NCI-H2227 treated with DMSO at 0.1 percent for 48 hours (cell line): Measurements from ENCODE around the gene MAP3K8.

Experiments
- DNase-seq: peaks from one replicate; lab custom pipeline; 2025; lab: John Stamatoyannopoulos, UW

MAP3K8 gene

DNA sequence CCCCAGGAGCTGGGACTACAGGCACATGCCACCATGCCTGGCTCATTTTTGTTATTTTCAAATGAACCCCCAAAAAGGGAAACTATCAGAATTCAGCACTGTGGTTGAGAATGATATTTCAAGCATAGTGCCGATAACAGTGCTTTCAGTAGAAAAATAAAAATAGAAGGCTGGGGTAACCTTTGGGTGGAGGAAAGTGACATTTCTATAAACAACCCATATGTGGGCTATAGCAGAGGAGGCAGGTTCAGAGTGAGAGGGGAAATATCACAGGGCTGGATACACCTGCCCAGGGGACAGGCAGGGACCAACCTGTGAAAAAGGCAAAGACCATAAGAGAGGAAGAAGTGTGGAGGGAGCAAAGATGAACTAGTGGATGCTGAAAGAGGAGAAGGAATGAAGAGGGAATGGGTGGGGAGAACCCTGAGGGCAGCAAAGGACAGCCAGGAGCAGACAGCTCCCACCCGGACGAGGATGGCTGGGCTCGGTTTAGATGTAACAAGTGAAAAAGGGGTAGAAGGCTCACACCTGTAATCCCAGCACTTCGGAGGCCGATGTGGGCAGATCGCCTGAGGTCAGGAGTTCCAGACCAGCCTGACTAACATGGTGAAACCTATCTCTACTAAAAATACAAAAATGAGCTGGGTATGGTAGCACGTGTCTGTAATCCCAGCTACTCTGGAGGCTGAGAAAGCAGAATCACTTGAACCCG, 56.5 kb downstream of the MAP3K8 start:
- no peak for DNase-seq

DNA sequence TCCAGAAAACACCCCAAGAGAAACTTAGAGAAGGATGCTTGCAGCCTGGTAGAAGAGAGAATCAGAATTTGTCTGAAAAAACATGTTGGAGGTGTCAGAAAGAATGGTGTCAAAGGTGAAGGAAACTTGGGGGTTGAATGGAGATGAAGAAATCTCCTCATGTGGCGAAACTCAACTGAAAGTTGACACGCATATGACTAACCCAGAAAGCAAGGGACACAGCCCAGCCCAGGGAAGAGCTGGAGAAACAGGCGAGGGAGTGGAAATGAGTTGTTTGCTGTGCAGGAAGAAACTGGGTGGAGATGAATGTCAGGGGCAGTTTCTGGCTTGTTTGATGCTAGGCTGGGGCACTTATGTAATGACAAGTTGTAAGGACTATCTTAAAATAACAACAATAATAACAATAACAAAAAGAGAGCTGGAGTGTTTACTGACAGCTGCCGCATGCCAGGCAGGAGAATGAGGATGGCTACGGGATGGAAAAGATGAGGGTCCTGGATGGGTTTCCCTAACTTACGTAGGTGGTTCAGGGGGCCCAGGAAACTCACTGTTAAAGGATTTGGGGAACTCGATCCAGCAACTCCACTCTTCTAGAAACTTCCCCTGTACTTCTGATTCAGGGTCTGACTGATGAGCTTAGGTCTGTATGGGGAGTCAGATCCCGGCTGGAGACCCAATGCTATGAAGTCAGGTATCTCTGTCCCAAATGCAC, 57.4 kb downstream of the MAP3K8 start:
- no peak for DNase-seq

DNA sequence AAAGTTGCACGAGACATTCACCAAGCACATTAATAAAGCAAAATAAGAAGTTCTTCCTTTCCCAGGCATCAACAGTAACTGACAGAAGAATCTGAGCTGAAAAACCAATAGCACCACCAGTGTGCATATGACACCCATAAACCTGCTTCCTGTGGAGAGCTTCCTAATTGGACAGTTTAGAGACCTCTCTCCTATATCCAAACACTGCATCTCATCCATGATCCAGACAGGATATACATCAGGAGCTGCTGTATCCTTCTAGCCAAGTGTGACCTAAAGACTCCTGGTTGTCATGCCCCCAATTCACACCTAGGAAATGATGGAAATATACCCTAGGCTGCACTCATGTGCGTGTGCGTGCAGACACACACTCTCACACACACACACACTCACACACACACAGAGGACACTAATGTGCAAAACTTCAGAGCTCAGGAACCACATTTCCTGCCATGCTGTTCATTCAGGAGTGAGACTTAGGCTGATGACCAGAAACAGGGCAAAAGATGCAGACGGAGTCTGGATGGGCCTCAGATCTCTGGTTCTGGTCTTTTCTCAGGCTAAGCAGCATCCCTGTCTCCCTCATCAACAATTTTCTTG, 58.0 kb downstream of the MAP3K8 start:
- DNase-seq, result no peak

DNA sequence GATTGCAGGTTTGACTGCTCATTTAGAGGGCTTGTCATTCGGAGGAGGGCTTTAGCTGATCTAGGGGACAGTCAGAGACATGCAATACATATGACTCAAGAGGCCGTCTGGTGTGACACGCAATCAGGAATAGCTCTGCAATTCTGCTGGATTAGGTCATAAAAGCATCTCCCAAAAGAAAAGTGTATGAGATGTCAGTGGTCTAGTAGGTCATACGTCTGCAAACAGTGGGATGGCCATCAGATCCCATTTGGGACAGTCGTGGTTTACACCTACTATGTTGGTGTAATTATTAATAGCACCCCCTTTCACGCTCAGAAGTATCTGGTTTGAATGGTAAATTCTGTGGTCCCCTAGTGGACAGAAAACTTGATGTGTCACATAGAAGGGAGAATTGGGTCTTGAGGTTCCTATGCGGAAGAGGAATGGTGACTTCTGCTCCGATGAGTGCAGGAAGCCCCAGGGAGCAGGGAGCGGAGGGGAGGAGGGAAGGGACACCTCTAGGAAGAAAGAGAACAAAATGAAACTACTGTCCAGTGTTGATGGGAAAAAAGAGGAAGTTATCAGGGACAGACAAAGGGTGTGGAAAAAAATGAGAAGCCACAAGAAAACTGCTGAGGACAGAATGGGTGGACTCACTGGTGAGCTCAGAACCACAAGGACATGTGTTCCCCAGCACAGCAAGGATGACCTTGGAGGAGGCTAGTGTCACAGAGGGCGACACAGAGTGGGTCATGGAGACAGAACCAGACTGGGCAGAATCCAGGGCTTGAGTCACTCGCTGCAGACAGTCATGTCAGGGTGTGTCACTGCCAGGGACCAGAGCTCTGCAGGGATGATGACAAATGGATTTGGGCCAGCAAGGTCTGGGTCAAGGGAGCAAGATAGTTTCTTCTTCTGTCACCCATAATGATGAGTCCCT, 59.9 kb downstream of the MAP3K8 start:
- DNase-seq, result no peak

DNA sequence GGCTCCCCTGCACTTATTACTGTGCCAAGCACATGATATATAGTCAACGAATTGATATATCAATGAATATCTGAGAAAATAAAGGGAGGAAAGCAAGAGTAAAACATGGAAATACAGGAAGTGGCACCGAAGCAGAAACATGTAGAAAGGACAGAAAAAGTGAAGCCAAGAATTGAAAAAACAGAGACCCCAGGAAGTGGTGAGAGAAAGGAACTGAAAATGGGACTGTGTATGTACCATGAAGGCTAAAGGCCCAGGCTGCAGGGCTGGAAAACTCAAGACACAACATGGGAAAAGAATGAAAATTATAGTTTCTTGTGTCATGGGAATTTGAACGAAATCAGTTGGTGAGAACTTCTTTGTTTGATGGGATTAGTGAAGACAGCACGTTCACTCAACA, 60.6 kb downstream of the MAP3K8 start:
- DNase-seq, result no peak

DNA sequence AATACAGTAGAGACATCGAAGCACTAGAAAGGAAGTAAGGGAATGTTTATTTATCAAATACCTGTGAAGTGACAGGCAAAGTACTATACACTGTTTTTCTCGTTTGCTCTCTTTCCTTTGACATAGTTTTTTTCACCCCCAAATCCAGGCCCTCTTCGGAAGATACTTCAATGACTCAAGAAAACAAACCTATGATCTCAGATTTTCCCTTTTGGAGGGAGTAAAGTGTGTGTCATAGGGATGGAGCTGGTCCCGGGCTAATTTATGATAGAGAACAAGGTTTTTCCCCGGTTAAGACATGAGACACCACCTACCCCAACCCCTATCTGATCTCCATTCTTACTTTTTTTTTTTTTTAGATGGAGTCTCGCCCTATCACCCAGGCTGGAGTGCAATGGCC, 61.7 kb downstream of the MAP3K8 start:
- DNase-seq, result no peak

DNA sequence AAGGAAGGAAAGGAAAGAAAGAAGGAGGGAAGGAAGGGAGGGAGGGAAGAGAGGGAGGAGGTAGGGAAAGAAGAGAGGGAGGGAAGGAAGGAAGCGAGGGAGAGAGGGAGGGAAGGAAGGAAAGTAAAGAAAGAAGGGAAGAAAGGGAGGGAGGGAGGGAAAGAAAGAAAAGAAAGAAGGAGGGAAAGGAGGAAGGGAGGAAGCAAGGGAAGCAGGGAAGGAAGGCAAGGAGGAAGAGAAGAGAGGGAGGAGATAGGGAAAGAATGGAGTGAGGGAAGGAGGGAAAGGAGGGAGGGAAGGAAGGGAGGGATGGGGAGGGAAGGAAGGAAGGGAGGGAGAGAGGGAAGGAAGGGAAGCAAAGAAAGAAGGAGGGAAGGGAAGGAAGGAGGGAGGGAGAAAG, 65.8 kb downstream of the MAP3K8 start:
- DNase-seq, result no peak

DNA sequence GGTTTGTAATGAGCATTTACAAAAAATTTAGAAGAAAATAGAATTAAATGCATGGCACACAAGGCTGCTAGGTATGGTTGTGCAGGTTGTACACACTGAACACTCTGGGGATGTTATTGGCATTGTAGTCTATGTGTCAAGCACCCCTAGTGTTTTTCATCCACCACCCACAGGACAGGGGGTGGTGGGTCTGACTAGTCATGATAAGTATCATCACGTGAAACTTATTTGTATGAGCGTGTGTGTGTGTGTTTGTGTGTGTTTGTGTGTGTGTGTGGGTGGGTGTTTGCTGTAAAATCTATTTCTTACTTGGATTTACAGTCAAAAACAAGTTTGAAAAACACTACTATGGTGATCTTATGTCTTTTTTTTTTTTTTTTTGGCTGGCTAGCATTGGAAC, 66.5 kb downstream of the MAP3K8 start:
- DNase-seq, result no peak

DNA sequence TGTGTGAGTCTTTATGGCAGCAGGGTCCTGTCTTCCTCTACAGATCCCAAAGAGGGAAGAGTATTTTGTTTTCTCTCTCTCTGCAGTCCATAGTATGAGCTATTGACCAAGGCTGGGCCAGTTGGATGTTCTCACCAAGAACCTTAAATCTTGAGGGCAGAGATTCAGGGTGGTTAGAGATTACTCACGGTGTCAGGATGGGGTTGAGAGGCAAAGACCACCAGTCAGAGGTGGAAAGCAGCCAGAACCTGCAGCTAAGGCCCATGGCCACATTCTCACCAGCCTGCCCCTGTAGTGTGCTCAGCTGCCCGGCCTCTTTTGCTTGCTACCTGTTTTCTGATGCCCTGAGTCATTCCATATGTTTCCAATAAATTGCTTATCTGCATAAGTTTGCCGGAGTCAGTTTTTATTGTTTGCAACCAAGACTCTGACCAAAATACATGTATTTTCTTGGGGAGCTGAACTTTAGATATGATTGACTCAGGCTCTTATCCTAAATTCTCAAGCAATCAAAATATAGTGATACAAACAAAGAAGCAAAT, 67.0 kb downstream of the MAP3K8 start:
- DNase-seq, result no peak

DNA sequence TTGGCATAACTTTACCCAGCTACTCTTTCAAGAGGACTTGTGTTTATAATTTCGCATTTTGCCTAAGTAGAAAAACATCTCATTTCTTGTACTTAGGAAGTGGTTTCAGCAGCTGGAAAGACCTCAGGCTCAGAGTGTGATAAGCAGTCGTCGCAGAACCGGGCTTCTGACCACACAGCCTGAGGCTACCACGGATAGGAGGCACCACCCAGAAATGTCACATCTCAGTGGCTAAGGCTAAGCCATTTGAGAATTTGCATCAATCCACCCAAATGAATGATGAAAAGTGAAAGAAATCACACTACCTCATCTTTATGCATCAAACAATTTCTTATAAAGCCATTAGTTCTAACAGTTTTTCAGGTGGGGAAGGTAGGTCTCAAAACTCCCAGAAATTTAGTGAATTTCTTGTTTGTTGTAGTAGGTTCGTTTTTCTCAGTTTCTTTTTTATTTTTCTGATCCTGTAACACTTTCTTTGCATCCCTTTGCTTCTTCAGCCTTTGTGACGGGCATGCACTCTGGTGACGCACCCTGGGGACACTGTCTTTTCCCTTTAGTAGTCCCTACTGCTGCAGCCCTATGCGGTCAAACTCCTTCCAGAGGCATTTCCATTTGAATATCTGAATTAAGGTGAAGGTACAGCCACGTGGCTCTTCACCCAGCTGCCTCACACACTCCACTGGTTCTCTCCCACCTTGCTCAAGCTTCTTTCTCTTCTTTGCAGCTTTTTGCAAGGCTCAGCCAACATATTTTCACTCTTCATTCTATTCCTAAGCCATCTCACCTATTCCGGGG, 68.5 kb downstream of the MAP3K8 start:
- no peak for DNase-seq

DNA sequence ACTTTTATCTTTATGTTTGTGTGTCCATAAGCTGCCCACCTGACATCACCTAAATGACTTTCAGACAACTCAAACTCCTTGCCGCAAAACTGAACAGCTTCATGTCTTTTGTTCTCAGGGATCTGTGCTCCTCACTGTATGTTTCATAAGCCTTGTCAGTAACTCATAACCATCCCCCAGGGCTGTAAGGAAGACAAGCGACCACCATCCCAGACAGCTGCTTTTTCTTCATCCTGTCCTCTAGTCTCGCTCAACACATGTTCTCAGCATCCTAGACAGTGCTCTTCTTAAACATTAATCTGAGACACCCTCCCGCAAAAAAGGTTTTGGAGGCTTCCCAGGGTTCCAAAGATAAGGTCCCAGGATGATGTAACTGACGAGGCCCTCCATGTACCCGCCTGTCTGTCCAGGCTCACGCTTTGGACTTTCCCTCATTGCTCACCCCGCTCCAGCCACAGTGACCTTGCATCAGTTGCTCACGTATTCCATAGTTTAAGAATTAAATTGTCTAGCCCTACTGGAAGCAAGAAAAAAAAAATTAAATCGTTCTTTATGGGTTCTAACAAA, 69.8 kb downstream of the MAP3K8 start:
- no peak for DNase-seq

DNA sequence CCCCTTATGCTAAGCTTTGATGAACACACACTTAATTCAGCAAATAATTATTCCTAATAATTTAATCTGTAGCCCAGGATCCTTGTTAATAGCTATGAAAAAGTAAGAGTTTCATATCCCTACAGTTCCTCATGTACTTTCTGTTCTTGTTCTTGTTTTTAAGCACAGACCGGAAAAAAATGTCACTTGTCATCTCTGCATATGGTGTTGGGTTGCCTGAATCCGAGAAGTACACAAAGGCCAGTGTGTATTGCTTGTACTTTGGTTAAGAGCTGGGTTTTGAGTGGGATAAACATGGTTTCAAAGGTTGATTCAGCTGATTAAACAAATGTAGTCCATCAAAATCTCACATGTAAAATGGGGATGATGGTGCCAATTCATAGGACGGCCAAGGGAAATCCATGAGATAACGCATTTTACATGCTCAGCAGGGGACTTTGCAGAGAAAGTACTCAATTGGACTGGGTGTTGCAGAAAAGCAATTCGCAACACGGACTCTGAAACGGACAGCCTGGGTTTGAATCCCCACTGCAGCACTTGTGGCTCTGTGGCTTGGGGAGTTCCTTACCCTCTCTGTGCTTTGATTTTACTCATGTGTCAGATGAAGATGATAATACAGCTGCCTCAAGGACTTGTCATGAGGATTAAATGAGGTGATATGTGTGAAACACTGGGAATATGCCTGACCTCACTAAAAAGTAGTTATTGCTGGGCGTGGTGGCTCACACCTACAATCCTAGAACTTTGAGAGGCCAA, 71.7 kb downstream of the MAP3K8 start:
- no peak for DNase-seq

DNA sequence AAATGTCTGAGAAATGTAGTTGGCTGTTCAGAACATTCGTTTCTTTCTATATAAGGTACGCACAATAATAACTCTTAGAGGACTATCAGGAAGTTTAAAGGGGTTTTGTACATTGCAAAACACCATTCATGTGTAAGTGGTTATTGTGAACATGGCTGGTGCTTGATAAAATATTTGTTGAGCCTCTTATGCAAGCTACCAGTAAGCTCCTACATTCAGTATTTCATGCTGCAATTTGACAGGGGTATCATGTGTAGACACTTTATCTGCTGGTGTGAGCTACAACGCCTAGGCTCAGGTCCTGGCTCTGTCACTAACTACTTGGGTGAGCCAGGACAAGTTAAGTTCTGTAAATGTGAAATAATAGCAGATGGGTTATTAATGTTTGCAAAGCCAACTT, 75.5 kb downstream of the MAP3K8 start:
- no peak for DNase-seq

DNA sequence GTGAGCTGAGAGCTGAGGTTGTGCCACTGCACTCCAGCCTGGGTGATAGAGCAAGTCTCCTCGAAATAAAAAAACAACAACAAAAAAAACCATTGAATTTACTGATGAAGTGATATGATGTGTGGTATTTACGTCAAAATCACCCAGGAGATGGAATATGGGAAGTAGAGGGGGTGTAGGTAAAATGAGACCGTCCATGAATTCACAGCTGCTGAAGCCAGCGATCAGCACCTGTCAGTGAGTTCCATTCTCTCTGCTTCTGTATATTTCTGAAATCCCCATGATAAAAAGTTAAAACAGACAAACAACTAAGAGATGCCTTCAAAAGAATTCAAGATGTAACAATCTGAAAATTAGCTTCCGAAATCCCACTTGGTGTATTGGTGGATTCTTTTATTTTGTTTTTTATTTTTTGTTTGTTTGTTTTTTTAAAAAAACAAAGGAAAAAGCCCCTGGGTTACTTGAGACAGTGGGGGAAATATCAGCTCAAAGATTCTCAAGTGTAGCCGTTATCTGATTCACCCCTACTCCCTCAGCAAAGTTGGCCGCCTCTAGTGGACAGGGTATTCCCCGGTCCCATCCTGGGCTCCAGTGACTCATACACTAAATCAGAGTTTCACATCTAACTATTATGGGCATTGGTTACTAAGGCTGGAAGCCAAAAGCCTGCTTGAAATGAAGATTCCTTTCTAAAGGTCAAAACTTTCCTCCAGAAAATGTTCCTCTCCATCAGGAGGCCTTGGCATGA, 76.4 kb downstream of the MAP3K8 start:
- DNase-seq, result no peak

DNA sequence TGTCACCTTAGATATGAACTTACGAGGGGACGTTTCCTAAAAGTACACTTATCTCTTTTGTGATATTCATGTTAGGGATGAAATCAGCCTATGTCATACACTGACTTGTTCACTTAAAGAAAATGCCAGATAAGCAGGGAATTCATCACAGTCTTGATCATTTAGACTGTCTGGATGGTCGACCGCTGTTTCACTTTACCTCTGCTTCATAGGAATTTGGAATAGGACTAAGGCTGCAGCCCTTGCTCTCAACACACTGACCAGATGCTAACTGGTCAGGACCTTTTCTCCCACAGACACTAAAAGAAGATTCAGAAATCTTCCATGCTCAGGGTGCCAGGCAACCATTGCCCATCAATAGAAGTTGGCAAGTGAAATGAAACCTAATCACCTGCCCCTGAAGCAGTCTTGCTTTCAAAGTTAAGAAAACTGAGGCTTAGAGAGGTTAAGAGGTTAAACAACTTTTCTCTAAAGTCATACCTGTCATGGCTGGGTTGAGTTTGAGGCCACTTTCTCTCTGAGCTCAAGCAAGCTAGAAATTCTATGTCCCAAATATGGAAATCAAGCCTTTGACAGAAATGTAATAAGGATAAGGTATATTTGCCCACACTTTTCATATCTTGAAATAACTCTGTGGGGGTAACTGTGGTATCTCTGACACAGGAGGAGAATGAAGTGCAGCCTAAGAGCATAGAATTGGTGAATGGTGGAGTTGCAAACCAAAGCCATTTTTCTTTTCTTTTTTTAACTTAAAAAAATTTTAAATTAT, 77.1 kb downstream of the MAP3K8 start:
- DNase-seq, result no peak
